ENCODE results near the gene GAA. TPM values are rescaled to one million over a fixed set of nuclear protein-coding genes. Genes with fewer than 3 reads are reported as not detected.

GAA gene
- polyA plus RNA-seq, 1 experiment: 3.8 TPM

GRCh38 chr17:80130992-80131391, 29.6 kb downstream of the GAA start:
- DNase-seq (ENCODE audit: low read depth, low spot score): no peak
- peaks cover 3% of the 10 kb centered on the region for H3K27me3 ChIP-seq (ENCODE audit: control insufficient read depth, insufficient read depth, low read length)
- CTCF ChIA-PET: interaction anchor here (0.6 kb wide), 1 partner anchor 120 kb away, joined by 4 read pairs; no protein-coding TSS in a partner anchor
- H3K9me3 ChIP-seq (ENCODE audit: control insufficient read depth, insufficient read depth, low read length): no peaks in the 10 kb centered on the region
- H3K4me3 ChIP-seq (ENCODE audit: low read depth, low read length): no peak overlapping the region
- H3K27ac ChIP-seq (ENCODE audit: low read depth, low read length): no peak overlapping the region
- no peak for TF ChIP-seq CTCF (IDR thresholded peaks at IDR 0.05; ENCODE audit: low read depth, low read length)
- POLR2A ChIA-PET: no interaction called here

- H3K9me3 ChIP-seq (ENCODE audit: control insufficient read depth, insufficient read depth, low read length): no peaks in the 10 kb centered on the region
- no peak for TF ChIP-seq CTCF (IDR thresholded peaks at IDR 0.05; ENCODE audit: low read depth, low read length)
These were observed 31.7 kb downstream of the GAA start for GRCh38 chr17:80132906-80133625.

GRCh38 chr17:80133626-80133970, 32.2 kb downstream of the GAA start:
- POLR2A ChIA-PET: no interaction called here

More at GRCh38 chr17:80132906-80133625, 31.7 kb downstream of the GAA start:
- DNase-seq (ENCODE audit: low read depth, low spot score): no peak
- Histone ChIP-seq H3K4me3 (ENCODE audit: low read depth, low read length) (no peak overlapping the region), H3K27me3 (ENCODE audit: control insufficient read depth, insufficient read depth, low read length) (peaks cover 3% of the 10 kb centered on the region), H3K27ac (ENCODE audit: low read depth, low read length) (no peak overlapping the region)
- POLR2A ChIA-PET: no interaction called here
- CTCF ChIA-PET: no interaction called here

GRCh38 chr17:80137131-80137530, 35.8 kb downstream of the GAA start:
- no peak for DNase-seq (ENCODE audit: low read depth, low spot score)
- POLR2A ChIA-PET: interaction anchor here (0.7 kb wide), 1 partner anchor 1858 kb away, joined by 5 read pairs; no protein-coding TSS in a partner anchor
- Histone ChIP-seq H3K27me3 (ENCODE audit: control insufficient read depth, insufficient read depth, low read length) (no peaks in the 10 kb centered on the region), H3K9me3 (ENCODE audit: control insufficient read depth, insufficient read depth, low read length) (no peaks in the 10 kb centered on the region), H3K4me3 (ENCODE audit: low read depth, low read length) (no peak overlapping the region), H3K27ac (ENCODE audit: low read depth, low read length) (no peak overlapping the region)
- TF ChIP-seq CTCF (IDR thresholded peaks at IDR 0.05; ENCODE audit: low read depth, low read length): no peak
- CTCF ChIA-PET: interaction anchor here (1.3 kb wide), 1 partner anchor 36 kb away, joined by 4 read pairs; the partner anchor contains the start of gene GAA

More at GRCh38 chr17:80133626-80133970, 32.2 kb downstream of the GAA start:
- H3K27me3 ChIP-seq (ENCODE audit: control insufficient read depth, insufficient read depth, low read length): no peaks in the 10 kb centered on the region
- TF ChIP-seq CTCF (IDR thresholded peaks at IDR 0.05; ENCODE audit: low read depth, low read length): no peak
- H3K27ac ChIP-seq (ENCODE audit: low read depth, low read length): no peak overlapping the region
- H3K4me3 ChIP-seq (ENCODE audit: low read depth, low read length): no peak overlapping the region
- CTCF ChIA-PET: no interaction called here
- no peaks in the 10 kb centered on the region for H3K9me3 ChIP-seq (ENCODE audit: control insufficient read depth, insufficient read depth, low read length)
- no peak for DNase-seq (ENCODE audit: low read depth, low spot score)

DNA sequence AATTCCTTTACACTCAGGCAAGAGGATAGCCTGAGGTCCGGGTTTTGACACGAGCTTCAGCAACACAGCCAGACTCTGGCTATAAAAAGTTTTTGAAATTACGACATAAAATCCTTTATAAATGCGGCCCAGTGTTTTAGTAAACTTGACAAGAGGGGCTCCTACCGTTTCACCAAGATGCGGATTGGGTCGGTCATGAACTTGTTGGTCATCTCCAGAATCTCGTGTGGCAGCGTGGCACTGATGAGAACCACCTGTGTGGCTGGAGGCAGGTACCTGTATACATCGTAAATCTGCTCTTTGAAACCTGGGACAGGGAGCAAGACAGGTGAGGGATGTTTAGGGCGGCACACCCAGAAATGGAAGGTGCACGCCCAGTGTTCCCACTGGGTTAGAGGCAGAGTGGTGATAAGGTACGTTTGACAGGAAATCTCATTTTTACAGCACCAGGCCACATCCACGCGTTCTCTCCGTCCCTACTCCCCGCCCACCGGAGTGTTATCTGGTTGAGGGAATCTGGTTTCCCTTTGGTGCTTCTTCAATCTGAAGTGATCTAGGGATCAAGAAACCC, 37.6 kb downstream of the GAA start:
- H3K9me3 ChIP-seq (ENCODE audit: control insufficient read depth, insufficient read depth, low read length): no peaks in the 10 kb centered on the region

More for the DNA sequence above, 37.6 kb downstream of the GAA start:
- no peak for DNase-seq (ENCODE audit: low read depth, low spot score)
- ChIA-PET POLR2A (no interaction called here), CTCF (no interaction called here)
- TF ChIP-seq CTCF (IDR thresholded peaks at IDR 0.05; ENCODE audit: low read depth, low read length): no peak
- H3K27ac ChIP-seq (ENCODE audit: low read depth, low read length): no peak overlapping the region
- no peak overlapping the region for H3K4me3 ChIP-seq (ENCODE audit: low read depth, low read length)
- no peaks in the 10 kb centered on the region for H3K27me3 ChIP-seq (ENCODE audit: control insufficient read depth, insufficient read depth, low read length)

All from AG04450 (cell line).